IPS-15b (cell line): ENCODE data around the gene GHRH.

Experiments used
- H3K27me3 ChIP-seq: one replicate; pipeline ENCODE4 v1.6.1; 2013; ENCODE audit warnings: low read length; ENCODE audit not compliant: control insufficient read depth, insufficient read depth
- H3K36me3 ChIP-seq: one replicate; pipeline ENCODE4 v1.6.1; 2013; ENCODE audit warnings: low read length; ENCODE audit not compliant: control insufficient read depth, insufficient read depth
- H3K4me1 ChIP-seq: one replicate; pipeline ENCODE4 v1.6.1; 2013; ENCODE audit warnings: mild to moderate bottlenecking, low read length; ENCODE audit not compliant: control insufficient read depth, insufficient read depth
- H3K4me3 ChIP-seq: one replicate; pipeline ENCODE4 v1.5.1; 2013; ENCODE audit warnings: low read depth, low read length
- H3K9ac ChIP-seq: one replicate; pipeline ENCODE4 v1.6.1; 2013; ENCODE audit warnings: low read depth, mild to moderate bottlenecking, low read length
- H3K9me3 ChIP-seq: one replicate; pipeline ENCODE4 v1.6.1; 2013; ENCODE audit warnings: mild to moderate bottlenecking, low read length; ENCODE audit not compliant: control insufficient read depth, insufficient read depth

Gene GHRH

GRCh38 chr20:37261714-37262113 is at the start of gene GHRH:
GHRH (minus strand) TSS chr20:37261814; CDS start chr20:37256889, 4,925 bp downstream.
- H3K36me3 ChIP-seq, result no peaks in the 10 kb centered on the region
- H3K9ac ChIP-seq, result no peak within 1 kb of the TSS
- H3K9me3 ChIP-seq, result no peaks in the 10 kb centered on the region
- H3K4me3 ChIP-seq, result no peak within 1 kb of the TSS
- no peaks in the 10 kb centered on the region for H3K27me3 ChIP-seq
- H3K4me1 ChIP-seq, result peaks cover 5% of the 10 kb centered on the region

GRCh38 chr20:37310951-37311350 is 49.3 kb upstream of the GHRH start:
- Histone ChIP-seq H3K36me3 (peaks cover 11% of the 10 kb centered on the region), H3K4me3 (no peak overlapping the region), H3K9me3 (no peaks in the 10 kb centered on the region), H3K4me1 (peaks cover 4% of the 10 kb centered on the region), H3K27me3 (no peaks in the 10 kb centered on the region), H3K9ac (peak overlapping the region; percentile 8)

- Histone ChIP-seq H3K9ac (no peak overlapping the region), H3K9me3 (no peaks in the 10 kb centered on the region), H3K4me3 (no peak overlapping the region), H3K36me3 (peaks cover 8% of the 10 kb centered on the region), H3K4me1 (peaks cover 4% of the 10 kb centered on the region), H3K27me3 (no peaks in the 10 kb centered on the region)
Observed at GRCh38 chr20:37309936-37310590, 48.4 kb upstream of the GHRH start.

- no peaks in the 10 kb centered on the region for H3K9me3 ChIP-seq
- H3K9ac ChIP-seq, result no peak overlapping the region
- peaks cover 8% of the 10 kb centered on the region for H3K36me3 ChIP-seq
- peaks cover 4% of the 10 kb centered on the region for H3K4me1 ChIP-seq
- H3K4me3 ChIP-seq, result no peak overlapping the region
- H3K27me3 ChIP-seq, result no peaks in the 10 kb centered on the region
Observed at GRCh38 chr20:37309290-37309689, 47.7 kb upstream of the GHRH start.

GRCh38 chr20:37308086-37309050 is 46.8 kb upstream of the GHRH start:
- Histone ChIP-seq H3K4me1 (peaks cover 4% of the 10 kb centered on the region), H3K9ac (no peak overlapping the region), H3K36me3 (peaks cover 4% of the 10 kb centered on the region), H3K27me3 (no peaks in the 10 kb centered on the region), H3K9me3 (no peaks in the 10 kb centered on the region), H3K4me3 (no peak overlapping the region)

GRCh38 chr20:37305839-37306238 is 44.2 kb upstream of the GHRH start:
- peaks cover 4% of the 10 kb centered on the region for H3K4me1 ChIP-seq
- H3K4me3 ChIP-seq, result no peak overlapping the region
- peaks cover 4% of the 10 kb centered on the region for H3K36me3 ChIP-seq
- no peaks in the 10 kb centered on the region for H3K9me3 ChIP-seq
- H3K27me3 ChIP-seq, result no peaks in the 10 kb centered on the region
- H3K9ac ChIP-seq, result no peak overlapping the region

GRCh38 chr20:37305079-37305478 is 43.5 kb upstream of the GHRH start:
- Histone ChIP-seq H3K27me3 (no peaks in the 10 kb centered on the region), H3K9ac (no peak overlapping the region)

GRCh38 chr20:37303637-37304036 is 42.0 kb upstream of the GHRH start:
- H3K4me1 ChIP-seq, result peaks cover 4% of the 10 kb centered on the region
- H3K9me3 ChIP-seq, result no peaks in the 10 kb centered on the region
- no peak overlapping the region for H3K4me3 ChIP-seq
- no peak overlapping the region for H3K9ac ChIP-seq
- peaks cover 8% of the 10 kb centered on the region for H3K36me3 ChIP-seq
- no peaks in the 10 kb centered on the region for H3K27me3 ChIP-seq

More at GRCh38 chr20:37305079-37305478, 43.5 kb upstream of the GHRH start:
- H3K9me3 ChIP-seq, result no peaks in the 10 kb centered on the region
- peaks cover 4% of the 10 kb centered on the region for H3K36me3 ChIP-seq
- peaks cover 4% of the 10 kb centered on the region for H3K4me1 ChIP-seq
- H3K4me3 ChIP-seq, result no peak overlapping the region

GRCh38 chr20:37302981-37303380 is 41.4 kb upstream of the GHRH start:
- peaks cover 4% of the 10 kb centered on the region for H3K4me1 ChIP-seq
- peaks cover 6% of the 10 kb centered on the region for H3K36me3 ChIP-seq
- no peaks in the 10 kb centered on the region for H3K27me3 ChIP-seq
- no peaks in the 10 kb centered on the region for H3K9me3 ChIP-seq
- H3K4me3 ChIP-seq, result no peak overlapping the region
- H3K9ac ChIP-seq, result no peak overlapping the region

GRCh38 chr20:37301558-37301957 is 39.9 kb upstream of the GHRH start:
- Histone ChIP-seq H3K9me3 (no peaks in the 10 kb centered on the region), H3K9ac (no peak overlapping the region), H3K36me3 (peaks cover 4% of the 10 kb centered on the region)

GRCh38 chr20:37301120-37301519 is 39.5 kb upstream of the GHRH start:
- Histone ChIP-seq H3K36me3 (peaks cover 4% of the 10 kb centered on the region), H3K9me3 (no peaks in the 10 kb centered on the region), H3K9ac (no peak overlapping the region), H3K27me3 (no peaks in the 10 kb centered on the region), H3K4me1 (peaks cover 4% of the 10 kb centered on the region), H3K4me3 (no peak overlapping the region)

More at GRCh38 chr20:37301558-37301957, 39.9 kb upstream of the GHRH start:
- no peak overlapping the region for H3K4me3 ChIP-seq
- H3K27me3 ChIP-seq, result no peaks in the 10 kb centered on the region
- H3K4me1 ChIP-seq, result peaks cover 4% of the 10 kb centered on the region
